A549 (cell line): Measurements from ENCODE around the gene MRPL4. TPM values are rescaled to one million over a fixed set of nuclear protein-coding genes. Genes with fewer than 3 reads are reported as not detected.

Source experiments
- ATAC-seq, 2 experiments: fragments of 200-7000 bp in 1 of 2; fragments of >200 bp in 1 of 2; cut with Nextera tagmentation in 1 of 2; cut with Tn5 transposase in 1 of 2; 3 replicates each; pipeline versions ENCODE4 v1.8.0 to v1.9.1; 2018 to 2020; ENCODE audit warnings: mild to moderate bottlenecking in 1 of 2, moderate library complexity in 1 of 2
- CTCF ChIA-PET: fragments of 300-600 bp; sonication (Branson Sonifier 250); formaldehyde crosslinking; extraction: SDS; loops from one replicate; lab custom pipeline; 2021; ENCODE audit warnings: antibody characterized with exemption, inconsistent platforms; lab: Yijun Ruan, JAX
- POLR2A ChIA-PET: fragments of 350-600 bp; formaldehyde crosslinking; extraction: SDS; loops from one replicate; lab custom pipeline; 2021; ENCODE audit warnings: antibody characterized with exemption, inconsistent platforms; lab: Yijun Ruan, JAX
- DNase-seq, 2 experiments: peaks; one replicate each; pipeline versions ENCODE4 v3.0.0 to v3.0.0-alpha.2; 2011 to 2016; ENCODE audit warnings: low read depth in 1 of 2, low spot score in 1 of 2
- FAIRE-seq: peaks from 2 replicates; lab custom pipeline; 2011; peaks lifted over from hg19 to GRCh38; lab: Jason Lieb, UNC
- H3K27ac ChIP-seq, 2 experiments: fragments of >200 bp; sonication (Bioruptor Twin); formaldehyde crosslinking; 3 replicates each; pipeline ENCODE4 v1.5.1; 2016 to 2017
- H3K4me1 ChIP-seq: fragments of >200 bp; sonication (Bioruptor Twin); formaldehyde crosslinking; 3 replicates; pipeline ENCODE4 v1.6.1; 2016
- H3K4me2 ChIP-seq: fragments of >200 bp; sonication (Bioruptor Twin); formaldehyde crosslinking; 3 replicates; pipeline ENCODE4 v1.6.1; 2016
- H3K4me3 ChIP-seq: fragments of >200 bp; sonication (Bioruptor Twin); formaldehyde crosslinking; 3 replicates; pipeline ENCODE4 v1.5.1; 2016
- H3K9me3 ChIP-seq: fragments of >200 bp; sonication (Bioruptor Twin); formaldehyde crosslinking; 3 replicates; pipeline ENCODE4 v1.6.1; 2016
- ATOH8 ChIP-seq: fragments of 250-450 bp; sonication (Bioruptor Pico); IDR thresholded peaks from 2 replicates; pipeline ENCODE4 v1.5.0; 2020; ENCODE audit warnings: low read depth, mild to moderate bottlenecking, moderate library complexity
- CHD2 ChIP-seq: fragments of 150-350 bp; IDR thresholded peaks from 2 replicates; pipeline ENCODE4 v1.6.1; 2014; ENCODE audit warnings: low read length; ENCODE audit not compliant: partially characterized antibody
- EHMT2 ChIP-seq: fragments of 200-600 bp; sonication (generic); IDR thresholded peaks from 2 replicates; pipeline ENCODE4 v1.6.1; 2016; ENCODE audit warnings: antibody characterized with exemption, low read depth, mild to moderate bottlenecking, moderate library complexity
- FOSB ChIP-seq: fragments of 250-450 bp; sonication (Bioruptor Pico); IDR thresholded peaks from 2 replicates; pipeline ENCODE4 v1.5.0; 2020; ENCODE audit warnings: mild to moderate bottlenecking, moderate library complexity
- FOXS1 ChIP-seq: fragments of 250-450 bp; sonication (Bioruptor Pico); IDR thresholded peaks from 2 replicates; pipeline ENCODE4 v1.5.0; 2020; ENCODE audit warnings: mild to moderate bottlenecking, moderate library complexity
- HDAC2 ChIP-seq: fragments of 200-600 bp; sonication (generic); IDR thresholded peaks from 2 replicates; pipeline ENCODE4 v1.6.1; 2016
- HEYL ChIP-seq: fragments of 250-450 bp; sonication (Bioruptor Pico); IDR thresholded peaks from 2 replicates; pipeline ENCODE4 v1.8.0; 2021; ENCODE audit warnings: mild to moderate bottlenecking, moderate library complexity
- HOXB13 ChIP-seq: fragments of 250-450 bp; sonication (Bioruptor Pico); IDR thresholded peaks from 2 replicates; pipeline ENCODE4 v1.5.0; 2020; ENCODE audit warnings: low read depth, mild to moderate bottlenecking, moderate library complexity
- MAFK ChIP-seq: fragments of 450-650 bp; IDR thresholded peaks from 2 replicates; pipeline ENCODE4 v1.6.1; 2014; ENCODE audit not compliant: partially characterized antibody
- NPAS2 ChIP-seq: fragments of 250-450 bp; sonication (Bioruptor Pico); IDR thresholded peaks from 2 replicates; pipeline ENCODE4 v1.8.0; 2022; ENCODE audit warnings: mild to moderate bottlenecking, moderate library complexity, borderline replicate concordance
- NR3C1 ChIP-seq: fragments of >200 bp; sonication (Bioruptor Twin); formaldehyde crosslinking; IDR thresholded peaks from 3 replicates; pipeline ENCODE4 v1.6.1; 2017
- PBX3 ChIP-seq: IDR thresholded peaks from 2 replicates; pipeline ENCODE4 v1.6.1; 2012
- PHF8 ChIP-seq: fragments of 200-600 bp; sonication (generic); IDR thresholded peaks from 2 replicates; pipeline ENCODE4 v1.6.1; 2016; ENCODE audit warnings: low read depth, mild to moderate bottlenecking, antibody characterized with exemption, moderate library complexity, borderline replicate concordance
- POLR2A ChIP-seq: IDR thresholded peaks from 2 replicates; pipeline ENCODE4 v1.6.1; 2012; ENCODE audit warnings: mild to moderate bottlenecking, low read length
- RAD21 ChIP-seq, 2 experiments: fragments of >200 bp in 1 of 2; sonication (Bioruptor Twin) in 1 of 2; formaldehyde crosslinking in 1 of 2; IDR thresholded peaks in 1 of 2; conservative IDR thresholded peaks in 1 of 2; 2 replicates in 1 of 2; 3 replicates in 1 of 2; pipeline ENCODE4 v1.6.1; 2012 to 2018; ENCODE audit warnings: inconsistent platforms in 1 of 2
- RCOR1 ChIP-seq: fragments of 150-350 bp; IDR thresholded peaks from 2 replicates; pipeline ENCODE4 v1.6.1; 2014; ENCODE audit warnings: antibody characterized with exemption, low read length, low read depth
- REST ChIP-seq: fragments of 200-600 bp; sonication (generic); IDR thresholded peaks from 2 replicates; pipeline ENCODE4 v1.6.1; 2016; ENCODE audit warnings: antibody characterized with exemption, mild to moderate bottlenecking, moderate library complexity
- RNF2 ChIP-seq: fragments of 200-600 bp; sonication (generic); IDR thresholded peaks from 2 replicates; pipeline ENCODE4 v1.6.1; 2016; ENCODE audit warnings: low read depth, mild to moderate bottlenecking, antibody characterized with exemption, moderate library complexity, borderline replicate concordance
- ZC3H11A ChIP-seq: fragments of 450-650 bp; IDR thresholded peaks from 2 replicates; pipeline ENCODE4 v1.6.1; 2014; ENCODE audit warnings: antibody characterized with exemption, mild to moderate bottlenecking
- ZFP36 ChIP-seq: fragments of 450-650 bp; IDR thresholded peaks from 2 replicates; pipeline ENCODE4 v1.6.1; 2014; ENCODE audit warnings: borderline replicate concordance; ENCODE audit not compliant: partially characterized antibody
- ZNF302 ChIP-seq: fragments of 250-450 bp; sonication (Bioruptor Pico); IDR thresholded peaks from 2 replicates; pipeline ENCODE4 v1.9.0; 2021; ENCODE audit warnings: inconsistent platforms, mild to moderate bottlenecking, moderate library complexity
- WGBS: methylation state at CpG from one replicate; pipeline ENCODE4 v1.1.6; 2017; ENCODE audit errors: missing lambda C conversion rate; 5-methylcytosine and 5-hydroxymethylcytosine counted together
- polyA plus RNA-seq, 4 experiments: library from polyadenylated mRNA; depleted of rRNA in 3 of 4; stranded (reverse); fragments of >200 nt; fragmentation: RNase III in 1 of 4; extraction: RNeasy Plus Mini Kit Qiagen cat#74134 plus additional on column Dnase treatment in 1 of 4; gene quantifications; 2 replicates in 3 of 4; 3 replicates in 1 of 4; pipeline ENCODE4 v1.2.3, GENCODE V29; 2011 to 2017

The MRPL4 gene
- polyA plus RNA-seq, 2 of the 4 experiments (the other 2 are of a cell fraction): 26.4 to 52.2 TPM

- ChIA-PET POLR2A (no interaction called here), CTCF (interaction anchor here (0.5 to 1.6 kb wide), 2 partner anchors 29 to 313 kb away, joined by 3 to 9 read pairs; partner anchors contain the start of gene ICAM1)
- FAIRE-seq: no peak
- no peak for ATAC-seq
- H3K27ac ChIP-seq: no peak overlapping the region
- no peaks in the 10 kb centered on the region for H3K4me1 ChIP-seq
- no peaks in the 10 kb centered on the region for H3K9me3 ChIP-seq
- TF ChIP-seq RCOR1 (no peak), HEYL (CRISPR knock-in tag) (no peak), REST (no peak), HOXB13 (no peak), POLR2A (no peak), ZC3H11A (no peak), PBX3 (no peak), PHF8 (no peak), EHMT2 (no peak), CHD2 (no peak), FOXS1 (CRISPR knock-in tag) (no peak), ZFP36 (no peak), RNF2 (no peak), FOSB (CRISPR knock-in tag) (no peak), ATOH8 (no peak)
- H3K4me2 ChIP-seq: no peak overlapping the region
- 55% methylated on average over 13 of the region's 14 CpGs for WGBS
- no peak for DNase-seq
- no peak overlapping the region for H3K4me3 ChIP-seq
Measured at GRCh38 chr19:10299545-10300458, 47.8 kb downstream of the MRPL4 start.

GRCh38 chr19:10305139-10305806 lies 53.3 kb downstream of the MRPL4 start:
- ChIA-PET POLR2A (no interaction called here), CTCF (interaction anchor here (0.7 to 2.0 kb wide), 5 partner anchors 12 to 86 kb away, joined by 3 to 5 read pairs (median 3); no protein-coding TSS in a partner anchor)
- no peaks in the 10 kb centered on the region for H3K4me1 ChIP-seq
- no peak overlapping the region for H3K4me2 ChIP-seq
- FAIRE-seq (no peak), ATAC-seq (no peak), DNase-seq (no peak)
- no peak overlapping the region for H3K27ac ChIP-seq
- 89% methylated on average over 9 of the region's 17 CpGs for WGBS
- no peak overlapping the region for H3K4me3 ChIP-seq
- TF ChIP-seq NR3C1 (no peak), EHMT2 (no peak), ZNF302 (CRISPR knock-in tag) (no peak), MAFK (no peak), NPAS2 (CRISPR knock-in tag) (no peak), RAD21 (conservative IDR thresholded peaks at IDR 0.05 in 1 of 2, IDR thresholded peaks at IDR 0.05 in 1 of 2) (no peak), HDAC2 (no peak), FOSB (CRISPR knock-in tag) (no peak)
- H3K9me3 ChIP-seq: no peaks in the 10 kb centered on the region
